ENCODE data around the gene PLCB3.

PLCB3 gene

DNA sequence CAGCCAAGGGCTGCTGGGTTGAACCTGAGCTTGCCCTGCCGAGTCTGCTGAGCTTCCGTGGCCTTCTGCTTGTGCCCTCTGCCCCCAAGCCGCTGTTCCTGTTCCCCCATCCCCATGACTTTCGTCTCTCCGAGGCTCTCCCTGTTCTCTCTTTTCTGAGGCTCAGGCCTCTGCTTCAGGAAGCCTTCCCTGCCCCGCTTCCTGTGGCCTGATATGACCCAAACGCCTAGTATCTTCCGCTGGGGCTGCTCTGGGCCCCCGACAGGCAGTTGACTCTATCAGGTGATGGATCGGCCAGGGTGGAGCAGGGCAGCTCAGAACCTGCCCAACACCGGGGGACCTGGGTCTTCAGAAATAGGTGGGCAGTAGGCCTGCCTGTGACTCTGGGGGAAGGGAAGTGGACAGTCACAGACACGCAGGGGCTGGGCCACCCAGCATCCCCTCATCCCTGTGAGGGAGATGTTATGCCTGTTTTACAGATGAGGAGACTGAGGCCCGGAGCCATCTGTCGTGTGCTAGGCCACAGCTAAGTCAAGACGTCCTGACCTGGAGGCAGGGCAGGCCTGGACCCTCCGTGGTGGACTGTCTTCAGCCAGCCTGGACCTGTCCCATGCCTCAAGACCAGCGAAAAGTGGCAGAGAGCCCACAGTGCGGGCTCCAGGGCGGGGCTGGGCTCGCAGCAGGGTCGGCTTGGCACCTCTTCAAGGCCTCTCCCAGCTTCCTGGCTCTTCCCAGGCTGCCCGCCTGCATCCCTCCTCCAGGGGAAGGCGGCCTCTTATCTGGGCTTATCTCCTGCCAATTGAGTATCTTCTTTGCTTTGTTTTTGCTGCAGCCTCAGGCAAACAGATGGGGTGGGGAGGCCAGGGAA, 16.9 kb downstream of the PLCB3 start:
- no peak for DNase-seq

DNA sequence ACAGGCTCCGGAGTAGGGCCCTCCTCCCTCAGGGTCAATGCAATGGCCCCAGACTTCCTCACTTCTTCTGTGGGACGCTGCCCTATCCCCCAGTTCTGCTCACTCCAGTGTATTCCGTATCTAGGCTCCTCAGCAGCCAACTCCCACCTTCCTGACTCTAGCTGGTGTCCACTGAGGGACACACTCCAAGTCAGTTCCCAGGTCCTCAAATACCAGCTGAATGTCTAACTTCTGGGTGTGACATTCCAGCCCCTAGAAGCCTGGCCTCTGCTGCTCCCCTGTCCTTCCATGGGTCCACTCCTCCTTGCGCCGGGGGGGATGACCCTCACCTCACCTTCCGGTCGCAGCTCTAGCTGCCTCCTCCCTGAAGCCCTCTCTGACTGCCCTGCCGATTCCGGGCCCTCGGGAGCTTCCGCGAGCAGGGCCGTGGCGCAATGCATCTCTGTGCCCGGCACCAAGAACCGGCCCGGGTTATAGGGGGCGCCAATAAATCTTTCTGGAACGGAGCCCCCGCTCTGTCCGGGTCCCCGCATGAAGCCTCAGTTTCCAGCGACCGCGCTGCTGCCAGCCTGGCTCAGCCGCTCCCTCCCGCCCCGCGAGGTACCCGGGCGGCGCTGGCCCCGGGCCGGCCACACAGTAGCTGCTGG, 17.7 kb downstream of the PLCB3 start:
- no peak for DNase-seq

DNA sequence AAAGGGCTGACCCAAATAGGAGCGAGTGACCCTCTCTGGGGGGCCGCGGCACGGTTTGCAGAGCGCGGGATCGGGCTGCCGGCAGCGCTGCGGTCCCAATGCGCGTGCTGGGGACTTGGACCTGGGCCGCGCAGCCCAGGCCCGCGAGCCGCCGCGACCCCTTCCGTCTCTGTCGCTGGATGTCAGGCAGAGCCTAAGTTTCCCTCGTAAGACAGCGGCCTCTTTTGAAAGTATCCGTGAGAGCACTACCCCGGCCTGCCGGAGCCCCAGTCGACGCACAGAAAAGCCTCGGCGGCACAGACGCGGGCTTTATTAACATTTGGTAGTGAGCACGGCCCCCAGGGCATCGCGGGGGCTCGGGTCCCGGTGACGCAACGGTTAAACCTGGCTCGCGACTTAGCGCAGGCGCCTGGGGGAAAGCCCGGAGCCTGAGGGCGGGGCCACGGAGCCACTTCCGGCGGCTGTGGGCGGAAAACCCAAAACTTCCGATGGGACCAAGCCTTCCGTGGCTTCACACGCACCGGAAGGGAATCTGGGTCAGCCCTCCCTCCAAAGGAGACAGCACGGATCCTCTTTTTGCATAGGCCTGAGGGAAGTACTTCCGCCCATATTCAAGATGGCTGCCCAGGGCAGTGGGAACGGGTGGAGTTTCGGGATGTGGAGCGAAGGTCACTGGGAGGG, 18.4 kb downstream of the PLCB3 start:
- DNase-seq, result peak; percentile 99

DNA sequence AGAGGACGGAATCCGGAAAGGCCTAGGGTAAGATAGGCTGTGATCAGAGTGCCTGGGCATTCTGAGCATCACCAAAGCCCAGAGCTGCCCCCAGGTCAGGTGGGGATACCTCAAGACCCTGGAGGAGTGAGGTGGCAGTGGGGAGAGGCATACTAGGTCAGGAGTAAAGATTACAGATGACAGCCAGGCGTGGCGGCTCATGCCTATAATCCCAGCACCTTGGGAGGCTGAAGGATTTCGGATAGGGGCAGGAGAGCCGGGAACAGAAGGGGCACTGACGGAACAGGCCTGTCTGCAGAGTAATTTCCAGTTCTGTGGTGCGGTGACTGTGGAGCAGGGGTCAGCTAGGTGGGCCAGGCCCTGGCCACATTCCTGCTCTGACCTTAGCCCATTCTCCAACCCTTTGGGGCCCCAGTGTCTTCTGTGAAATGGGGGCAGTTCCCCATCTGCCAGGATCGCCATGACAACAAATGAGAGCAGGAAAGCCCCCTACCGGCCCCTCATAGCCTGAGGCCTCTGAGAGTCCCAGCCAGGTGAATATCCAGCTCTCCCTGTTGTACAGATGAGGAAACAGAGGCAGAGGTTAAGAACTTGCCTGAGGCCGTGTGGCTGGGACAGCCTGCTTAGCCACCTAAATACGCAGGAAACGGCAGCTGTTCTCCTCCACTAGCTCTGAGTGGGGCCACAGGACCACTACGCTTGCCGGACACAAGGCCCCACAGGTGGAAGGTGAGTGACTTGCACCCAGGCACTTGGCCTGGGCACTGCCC, 23.9 kb downstream of the PLCB3 start:
- no peak for DNase-seq

DNA sequence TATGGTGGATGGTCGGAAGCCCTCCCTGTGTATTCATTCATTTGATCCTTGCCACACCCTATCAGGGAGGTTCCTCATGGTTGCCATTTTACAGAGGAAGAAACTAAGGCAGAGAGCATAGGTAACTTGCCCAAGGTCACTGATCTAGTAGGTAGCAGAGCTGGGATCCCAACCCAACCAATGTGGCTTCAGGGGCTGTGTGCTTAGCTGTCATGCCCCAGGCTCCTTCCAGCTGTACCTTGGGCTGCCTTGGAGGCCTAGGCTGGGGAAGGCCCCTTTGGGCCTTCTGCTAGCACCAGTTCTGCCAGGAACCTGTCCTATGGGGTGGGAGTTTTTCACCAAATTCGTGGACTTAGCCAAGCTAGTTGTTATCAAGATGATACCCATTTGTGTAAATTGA, 24.5 kb downstream of the PLCB3 start:
- DNase-seq, result no peak

DNA sequence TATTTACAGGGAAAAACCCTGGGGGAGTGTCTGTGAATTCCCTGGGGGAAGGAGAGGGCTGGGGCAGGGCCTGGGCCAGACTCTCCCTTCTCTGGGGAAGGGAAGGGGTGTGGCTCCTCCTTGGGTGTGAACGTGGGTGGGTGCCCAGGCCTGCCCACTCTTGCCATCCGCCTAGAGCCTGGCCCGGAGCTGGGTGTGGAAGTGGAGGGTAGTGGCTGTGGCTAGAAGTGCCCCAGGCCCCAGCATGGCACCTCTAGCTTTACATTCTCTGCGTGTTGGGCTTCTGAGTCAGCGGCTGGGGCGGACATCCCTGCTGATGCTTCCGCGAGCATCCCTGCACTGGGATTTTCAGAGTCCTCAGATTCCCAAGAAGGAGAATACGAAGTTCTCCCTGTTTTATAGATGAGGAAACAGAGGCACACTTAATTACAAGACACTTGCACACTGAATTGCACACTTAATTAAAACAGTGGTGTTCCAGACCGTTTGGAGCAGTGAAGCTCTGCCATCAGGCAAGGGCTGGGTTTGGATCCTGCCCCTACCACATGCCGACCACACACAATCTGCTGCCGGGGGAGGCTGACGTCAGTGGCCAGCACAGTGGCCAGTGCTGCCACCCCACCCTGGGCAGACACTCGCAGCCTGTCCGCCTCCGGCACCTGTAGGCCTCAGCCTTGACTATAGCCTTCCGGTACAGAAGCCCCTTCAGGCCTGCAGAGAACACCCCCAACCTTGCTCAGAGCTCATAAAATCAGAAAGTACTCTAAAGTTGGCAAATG, 25.5 kb downstream of the PLCB3 start:
- no peak for DNase-seq

DNA sequence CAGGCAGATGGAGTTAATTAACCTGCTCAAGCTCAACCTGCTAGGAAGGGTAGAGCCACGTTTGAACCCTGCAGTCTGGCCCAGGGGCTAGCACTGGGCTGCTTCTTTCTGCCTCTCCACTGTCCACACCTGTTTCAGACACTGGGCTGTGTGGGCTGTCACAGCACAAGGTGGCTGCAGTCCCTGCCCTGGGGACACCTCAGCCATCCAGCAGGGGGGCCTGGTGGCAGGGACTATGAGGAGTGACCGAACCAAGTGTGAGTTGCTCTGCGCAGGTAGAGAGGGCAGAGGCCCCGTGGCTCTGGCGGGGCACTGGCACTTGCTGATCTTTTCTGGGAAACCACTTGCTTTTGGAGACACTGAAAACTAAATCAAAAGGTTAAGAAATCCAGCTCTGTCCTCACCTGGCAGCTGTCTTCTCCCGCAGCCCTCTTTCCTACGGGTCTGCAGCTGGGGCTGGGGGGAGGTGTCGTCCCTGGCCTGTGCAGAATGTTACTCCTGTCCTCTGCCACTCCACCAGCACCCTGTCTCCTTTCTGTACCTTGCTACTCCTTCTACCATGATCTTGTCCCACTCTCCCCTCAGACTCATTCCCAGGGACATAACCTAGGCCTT, 27.4 kb downstream of the PLCB3 start:
- no peak for DNase-seq

DNA sequence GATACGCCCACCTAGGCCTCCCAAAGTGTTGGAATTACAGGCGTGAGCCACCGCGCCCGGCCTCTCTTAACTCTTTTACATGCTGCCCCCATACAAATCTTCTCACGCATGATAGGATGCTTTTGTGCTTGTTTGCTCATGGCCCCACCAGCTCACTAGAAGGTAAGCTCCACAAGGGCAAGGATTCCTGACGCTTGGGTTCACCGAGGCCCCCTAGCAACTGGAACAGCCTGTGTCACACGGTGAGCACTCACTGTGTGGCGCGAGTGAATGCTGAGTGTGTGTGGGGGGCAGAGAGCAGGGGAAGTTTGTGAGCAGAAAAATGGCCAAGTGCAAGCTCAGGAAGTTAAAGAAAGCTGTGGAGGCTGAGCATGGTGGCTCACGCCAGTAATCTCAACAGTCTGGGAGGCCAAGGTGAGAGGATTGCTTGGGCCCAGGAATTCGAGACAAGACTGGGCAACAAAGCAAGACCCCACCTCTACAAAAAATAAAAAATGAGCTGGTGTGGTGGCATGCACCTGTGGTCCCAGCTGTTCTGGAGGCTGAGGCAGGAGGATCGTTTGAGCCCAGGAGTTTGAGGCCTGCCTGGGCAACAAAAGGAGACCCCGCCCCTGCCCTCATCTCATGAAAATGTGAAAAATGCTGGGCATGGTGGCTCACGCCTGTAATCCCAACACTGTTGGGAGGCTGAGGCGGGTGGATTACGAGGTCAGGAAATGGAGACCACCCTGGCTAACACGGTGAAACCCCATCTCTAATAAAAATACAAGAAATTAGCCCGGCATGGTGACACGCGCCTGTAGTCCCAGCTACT, 30.8 kb downstream of the PLCB3 start:
- no peak for DNase-seq

DNA sequence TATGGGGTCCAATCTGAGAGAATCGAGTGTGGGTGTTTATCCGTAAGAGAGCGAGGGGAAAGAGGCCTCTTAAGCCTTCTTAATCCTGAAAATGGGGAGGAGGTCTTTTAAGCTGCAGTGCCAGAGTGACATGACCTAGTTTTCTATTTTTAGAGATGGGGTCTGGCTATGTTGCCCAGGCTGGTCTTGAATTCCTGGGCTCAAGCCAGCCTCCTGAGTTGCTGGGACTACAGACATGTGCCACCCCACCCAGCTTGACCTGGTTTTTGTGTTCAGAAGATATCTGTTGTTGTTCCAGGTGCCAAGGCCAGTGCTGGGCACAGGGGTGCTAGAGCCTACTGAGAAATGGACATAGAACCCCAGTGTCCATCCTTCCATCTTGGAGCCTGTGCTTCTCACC, 31.8 kb downstream of the PLCB3 start:
- no peak for DNase-seq

DNA sequence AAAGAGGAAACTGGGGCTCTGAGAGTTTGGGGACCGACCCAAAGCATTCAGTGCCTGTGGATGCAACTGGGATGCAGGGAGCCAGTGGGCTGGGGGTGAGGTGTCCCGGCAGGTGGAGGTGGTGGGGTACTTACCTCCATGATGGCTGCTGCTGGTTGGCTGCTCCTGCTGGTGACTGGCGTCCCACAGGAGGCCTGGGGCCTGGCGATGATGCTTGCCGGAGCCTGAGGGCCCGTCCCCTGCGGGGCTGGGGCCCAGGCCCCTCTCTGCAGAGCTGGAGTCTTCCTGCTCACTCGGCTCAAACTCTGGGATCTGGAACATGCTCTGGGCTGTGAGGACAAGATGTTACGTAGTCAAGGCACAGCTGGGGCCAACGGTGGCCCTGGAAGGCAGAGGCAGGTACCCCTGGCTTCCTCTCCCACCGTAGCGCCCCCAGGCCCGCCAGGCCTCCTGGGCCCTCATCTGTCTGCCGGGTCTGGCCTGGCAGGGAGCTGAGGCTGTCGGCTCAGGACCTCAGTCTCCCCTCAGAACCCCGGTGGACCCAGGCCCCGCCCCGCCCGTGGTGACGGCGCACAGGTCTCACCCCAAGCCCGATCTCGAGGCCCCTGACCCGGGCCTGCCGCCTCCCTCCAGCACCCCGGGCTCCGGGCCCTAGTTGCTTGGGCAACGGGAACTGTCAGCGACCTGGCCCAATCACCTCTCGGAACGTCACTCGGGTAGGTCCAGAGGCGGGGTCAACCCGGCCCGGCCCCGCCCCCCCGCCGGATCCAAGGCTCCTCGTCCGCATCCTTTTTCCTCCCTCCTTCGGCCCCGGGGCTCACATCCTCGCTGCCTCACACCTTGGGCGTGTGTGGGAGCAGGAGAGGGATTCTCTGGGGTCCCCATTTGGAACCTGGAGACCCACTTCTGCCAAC, 33.0 kb downstream of the PLCB3 start, which contains the start of gene BAD:
TSS of gene BAD (minus strand) at position 618 of the 914 bp plus-strand sequence. CDS start at position 321, 297 bp downstream.
- DNase-seq, result peak; percentile 92

DNA sequence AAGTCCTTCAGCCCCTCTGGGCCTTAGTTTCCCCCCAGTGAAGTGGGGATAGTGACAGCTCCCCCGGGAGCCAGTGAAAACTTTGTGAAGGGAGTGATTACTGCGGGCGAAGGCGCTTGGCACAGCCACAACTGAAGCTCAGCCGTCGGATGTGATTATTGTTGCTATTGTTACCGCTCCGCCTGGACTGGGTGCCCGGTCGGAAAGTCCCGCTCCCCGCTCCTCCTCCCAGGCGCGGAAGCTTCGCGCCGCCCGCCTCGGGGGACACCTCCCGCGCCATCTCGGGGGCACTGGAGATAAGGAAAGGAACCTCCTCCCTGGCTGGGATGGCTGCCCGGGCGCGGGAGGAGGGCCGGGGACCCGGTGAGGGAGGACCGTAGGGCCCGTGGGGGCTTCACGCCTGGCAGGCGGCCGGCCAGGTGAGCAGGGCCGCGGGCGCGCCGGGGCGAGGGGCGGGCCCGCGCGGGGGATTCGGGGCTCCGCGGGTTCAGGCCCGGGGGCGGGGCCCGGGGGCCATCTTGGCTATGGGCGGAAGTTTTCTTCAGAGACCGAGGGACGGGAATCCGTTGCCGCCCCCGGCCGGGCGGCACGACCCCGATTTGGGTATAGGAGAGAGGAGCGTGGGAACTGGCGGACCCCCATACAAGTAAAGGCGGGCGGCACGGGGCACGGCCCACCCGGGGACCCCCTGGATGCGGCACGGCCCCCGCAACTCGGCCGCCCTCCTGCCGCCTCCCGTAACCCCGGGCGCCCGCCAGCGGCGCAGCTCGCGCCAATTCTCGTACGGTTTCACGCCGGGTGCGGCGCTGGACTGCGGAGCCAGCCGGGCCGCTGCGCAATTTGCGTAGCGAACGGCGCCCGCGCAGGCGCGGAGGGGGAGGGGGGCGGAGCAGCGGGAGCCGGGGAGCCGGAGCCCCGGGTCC, 33.9 kb downstream of the PLCB3 start, which contains the start of gene GPR137:
TSS of gene GPR137 (plus strand) at position 887 of the 923 bp plus-strand sequence. CDS start 677 bp downstream, outside the sequence.
- DNase-seq, result peak; percentile 83

DNA sequence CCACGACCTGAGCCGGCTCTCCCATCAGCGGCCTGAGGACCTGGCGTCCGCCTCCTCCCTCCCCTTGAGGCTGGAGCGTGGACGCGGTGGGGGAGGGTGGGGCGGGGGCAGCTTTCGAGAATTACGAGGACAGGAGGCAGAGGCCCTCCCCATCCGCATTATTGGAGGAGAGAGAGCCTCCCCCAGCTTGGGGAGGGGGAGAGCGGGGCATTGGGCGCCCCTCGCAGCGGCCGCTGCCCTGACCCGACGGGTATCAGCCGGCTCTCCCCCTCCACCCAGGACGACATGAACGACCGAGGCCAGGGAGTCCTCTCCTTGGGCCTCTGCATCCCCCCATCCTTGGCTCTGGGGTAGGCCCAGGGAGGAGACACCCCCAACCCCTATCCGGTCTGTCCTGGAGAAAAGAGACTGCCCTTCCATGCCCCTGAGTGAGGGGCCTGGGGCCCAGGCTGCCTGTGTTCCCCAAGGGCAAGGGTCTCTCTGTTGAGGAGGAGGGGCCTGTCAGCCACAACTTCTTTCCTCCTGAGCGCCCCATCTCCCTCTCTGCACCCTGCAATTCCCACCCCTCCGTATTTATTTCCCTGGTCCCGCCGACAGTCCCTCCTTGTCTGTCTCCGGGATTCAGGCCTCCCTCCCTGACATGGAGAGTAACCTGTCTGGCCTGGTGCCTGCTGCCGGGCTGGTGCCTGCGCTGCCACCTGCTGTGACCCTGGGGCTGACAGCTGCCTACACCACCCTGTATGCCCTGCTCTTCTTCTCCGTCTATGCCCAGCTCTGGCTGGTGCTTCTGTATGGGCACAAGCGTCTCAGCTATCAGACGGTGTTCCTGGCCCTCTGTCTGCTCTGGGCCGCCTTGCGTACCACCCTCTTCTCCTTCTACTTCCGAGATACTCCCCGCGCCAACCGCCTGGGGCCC, 34.8 kb downstream of the PLCB3 start:
- no peak for DNase-seq

DNA sequence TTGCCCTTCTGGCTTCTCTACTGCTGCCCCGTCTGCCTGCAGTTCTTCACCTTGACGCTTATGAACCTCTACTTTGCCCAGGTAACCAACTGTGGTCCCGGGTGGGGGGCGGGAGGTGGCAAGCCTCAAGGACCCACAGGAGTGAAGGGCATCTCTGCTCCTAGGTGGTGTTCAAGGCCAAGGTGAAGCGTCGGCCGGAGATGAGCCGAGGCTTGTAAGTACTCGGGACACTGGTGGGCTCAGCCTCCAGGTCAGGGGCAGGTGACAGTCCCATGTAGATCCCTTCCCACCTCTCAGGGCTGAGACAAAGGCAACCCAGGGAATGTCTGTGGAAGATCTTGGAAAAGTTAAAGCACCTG, 35.5 kb downstream of the PLCB3 start:
- no peak for DNase-seq

DNA sequence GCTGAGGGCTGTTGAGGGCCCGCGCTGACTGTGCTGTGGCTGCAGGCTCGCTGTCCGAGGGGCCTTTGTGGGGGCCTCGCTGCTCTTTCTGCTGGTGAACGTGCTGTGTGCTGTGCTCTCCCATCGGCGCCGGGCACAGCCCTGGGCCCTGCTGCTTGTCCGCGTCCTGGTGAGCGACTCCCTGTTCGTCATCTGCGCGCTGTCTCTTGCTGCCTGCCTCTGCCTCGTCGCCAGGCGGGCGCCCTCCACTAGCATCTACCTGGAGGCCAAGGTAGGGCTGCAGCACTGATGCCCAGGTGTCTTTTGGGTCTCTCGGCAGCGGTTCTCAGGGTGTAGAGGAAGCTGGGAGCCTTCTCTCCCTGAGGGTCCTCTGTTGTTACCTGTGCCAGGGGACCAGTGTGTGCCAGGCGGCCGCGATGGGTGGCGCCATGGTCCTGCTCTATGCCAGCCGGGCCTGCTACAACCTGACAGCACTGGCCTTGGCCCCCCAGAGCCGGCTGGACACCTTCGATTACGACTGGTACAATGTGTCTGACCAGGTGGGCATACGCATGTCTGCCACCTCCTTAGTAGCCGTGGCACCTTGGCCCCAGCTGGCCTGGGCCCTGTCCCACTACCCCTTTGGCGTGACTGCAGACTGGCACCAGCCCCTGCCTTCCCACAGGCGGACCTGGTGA, 36.5 kb downstream of the PLCB3 start:
- no peak for DNase-seq

DNA sequence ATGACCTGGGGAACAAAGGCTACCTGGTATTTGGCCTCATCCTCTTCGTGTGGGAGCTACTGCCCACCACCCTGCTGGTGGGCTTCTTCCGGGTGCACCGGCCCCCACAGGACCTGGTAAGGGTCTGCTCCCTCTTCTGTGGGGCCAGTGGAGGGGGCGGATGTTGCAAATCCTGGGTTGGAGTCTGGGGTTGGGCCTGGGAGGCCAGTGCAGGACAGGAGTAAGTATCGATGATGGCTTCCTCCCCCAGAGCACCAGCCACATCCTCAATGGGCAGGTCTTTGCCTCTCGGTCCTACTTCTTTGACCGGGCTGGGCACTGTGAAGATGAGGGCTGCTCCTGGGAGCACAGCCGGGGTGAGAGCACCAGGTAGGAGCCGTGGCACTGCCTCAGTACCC, 37.0 kb downstream of the PLCB3 start:
- DNase-seq, result no peak

DNA sequence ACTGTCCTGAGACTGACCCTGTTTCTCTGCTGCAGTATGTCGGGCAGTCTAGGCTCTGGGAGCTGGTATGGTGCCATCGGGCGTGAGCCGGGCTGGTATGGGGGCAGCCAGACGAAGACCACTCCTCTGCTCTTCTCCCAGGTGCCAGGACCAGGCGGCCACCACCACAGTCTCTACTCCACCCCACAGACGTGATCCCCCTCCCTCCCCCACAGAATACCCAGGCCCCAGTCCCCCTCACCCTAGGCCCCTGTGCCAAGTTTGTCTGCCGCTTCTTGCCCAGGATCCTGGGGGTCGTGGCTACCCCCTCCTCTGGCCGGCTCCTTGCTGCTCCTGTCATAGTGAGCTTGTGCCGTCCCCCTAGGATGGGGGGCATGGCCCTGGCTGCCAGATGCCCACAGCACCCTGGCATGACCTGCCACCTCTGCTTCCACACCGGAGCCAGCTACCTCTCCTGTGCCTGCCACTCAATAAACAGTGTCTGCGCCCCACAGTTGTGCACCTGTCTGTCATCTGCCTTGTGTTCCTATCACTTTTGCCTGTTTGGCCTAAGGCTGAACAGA, 37.8 kb downstream of the PLCB3 start:
- DNase-seq, result no peak

All from NCI-H1436 (cell line).